Trophoblast cell (in vitro differentiated cells and primary cell): Measurements from ENCODE around the gene CD44.

Source experiments
- DNase-seq, 2 donors: peaks; one replicate each; pipeline ENCODE4 v3.0.0-alpha.2; 2016
- H2AFZ ChIP-seq: 2 replicates; pipeline ENCODE4 v1.6.1; 2013; ENCODE audit warnings: low read length, moderate library complexity, mild to moderate bottlenecking; ENCODE audit not compliant: insufficient read depth, poor library complexity
- H2AK5ac ChIP-seq: 2 replicates; pipeline ENCODE4 v1.6.1; 2013; ENCODE audit warnings: mild to moderate bottlenecking, low read length
- H2BK120ac ChIP-seq: 2 replicates; pipeline ENCODE4 v1.6.1; 2013; ENCODE audit warnings: low read length, mild to moderate bottlenecking, moderate library complexity; ENCODE audit not compliant: insufficient read depth, poor library complexity
- H2BK12ac ChIP-seq: 2 replicates; pipeline ENCODE4 v1.6.1; 2013; ENCODE audit warnings: mild to moderate bottlenecking, low read length, moderate library complexity
- H2BK5ac ChIP-seq: 2 replicates; pipeline ENCODE4 v1.6.1; 2013; ENCODE audit warnings: low read length, low read depth, moderate library complexity, mild to moderate bottlenecking; ENCODE audit not compliant: poor library complexity
- H3K14ac ChIP-seq: 2 replicates; pipeline ENCODE4 v1.6.1; 2013; ENCODE audit warnings: mild to moderate bottlenecking, low read length
- H3K18ac ChIP-seq: 2 replicates; pipeline ENCODE4 v1.6.1; 2013; ENCODE audit warnings: mild to moderate bottlenecking, low read length
- H3K23ac ChIP-seq: 2 replicates; pipeline ENCODE4 v1.6.1; 2013; ENCODE audit warnings: low read length
- H3K27ac ChIP-seq: 2 replicates; pipeline ENCODE4 v1.5.1; 2013; ENCODE audit warnings: low read depth, mild to moderate bottlenecking, inconsistent platforms, low read length, moderate library complexity
- H3K27me3 ChIP-seq: 2 replicates; pipeline ENCODE4 v1.6.1; 2013; ENCODE audit warnings: inconsistent platforms, mild to moderate bottlenecking, low read length, moderate library complexity; ENCODE audit not compliant: insufficient read depth
- H3K36me3 ChIP-seq, 2 experiments: 1 replicate in 1 of 2; 2 replicates in 1 of 2; pipeline ENCODE4 v1.6.1; 2013; ENCODE audit warnings: low read length in 2 of 2, mild to moderate bottlenecking in 2 of 2, moderate library complexity in 1 of 2; ENCODE audit not compliant: insufficient read depth in 2 of 2, control insufficient read depth in 1 of 2
- H3K4ac ChIP-seq: 2 replicates; pipeline ENCODE4 v1.6.1; 2013; ENCODE audit warnings: low read depth, mild to moderate bottlenecking, low read length, moderate library complexity
- H3K4me1 ChIP-seq, 2 experiments: 1 replicate in 1 of 2; 2 replicates in 1 of 2; pipeline ENCODE4 v1.6.1; 2013; ENCODE audit warnings: low read length in 2 of 2, mild to moderate bottlenecking in 2 of 2, moderate library complexity in 1 of 2; ENCODE audit not compliant: insufficient read depth in 2 of 2, control insufficient read depth in 1 of 2
- H3K4me2 ChIP-seq: 2 replicates; pipeline ENCODE4 v1.6.1; 2013; ENCODE audit warnings: inconsistent platforms, mild to moderate bottlenecking, low read length, moderate library complexity
- H3K4me3 ChIP-seq: 2 replicates; pipeline ENCODE4 v1.5.1; 2013; ENCODE audit warnings: mild to moderate bottlenecking, low read depth, low read length, inconsistent platforms
- H3K79me1 ChIP-seq: one replicate; pipeline ENCODE4 v1.6.1; 2013; ENCODE audit warnings: low read length
- H3K79me2 ChIP-seq: 2 replicates; pipeline ENCODE4 v1.6.1; 2013; ENCODE audit warnings: low read length, mild to moderate bottlenecking; ENCODE audit not compliant: control insufficient read depth, insufficient read depth, poor library complexity
- H3K9ac ChIP-seq: 2 replicates; pipeline ENCODE4 v1.6.1; 2013; ENCODE audit warnings: mild to moderate bottlenecking, low read length
- H3K9me3 ChIP-seq: 2 replicates; pipeline ENCODE4 v1.6.1; 2013; ENCODE audit warnings: low read depth, mild to moderate bottlenecking, control low read depth, inconsistent platforms, low read length; ENCODE audit not compliant: insufficient read depth
- H4K12ac ChIP-seq: 2 replicates; pipeline ENCODE4 v1.6.1; 2013; ENCODE audit warnings: low read depth, mild to moderate bottlenecking, low read length, moderate library complexity
- H4K8ac ChIP-seq: 2 replicates; pipeline ENCODE4 v1.6.1; 2013; ENCODE audit warnings: low read depth, mild to moderate bottlenecking, low read length, moderate library complexity
- H4K91ac ChIP-seq: one replicate; pipeline ENCODE4 v1.6.1; 2013; ENCODE audit warnings: low read depth, mild to moderate bottlenecking, low read length, moderate library complexity
- WGBS: extraction: QIAGEN DNeasy Blood & Tissue Kit; methylation state at CpG from one replicate; pipeline ENCODE4 v1.1.7; 2013; ENCODE audit warnings: missing lambda C conversion rate; ENCODE audit not compliant: insufficient read length, insufficient coverage; ENCODE audit errors: extremely low coverage; 5-methylcytosine and 5-hydroxymethylcytosine counted together

Gene CD44

DNA sequence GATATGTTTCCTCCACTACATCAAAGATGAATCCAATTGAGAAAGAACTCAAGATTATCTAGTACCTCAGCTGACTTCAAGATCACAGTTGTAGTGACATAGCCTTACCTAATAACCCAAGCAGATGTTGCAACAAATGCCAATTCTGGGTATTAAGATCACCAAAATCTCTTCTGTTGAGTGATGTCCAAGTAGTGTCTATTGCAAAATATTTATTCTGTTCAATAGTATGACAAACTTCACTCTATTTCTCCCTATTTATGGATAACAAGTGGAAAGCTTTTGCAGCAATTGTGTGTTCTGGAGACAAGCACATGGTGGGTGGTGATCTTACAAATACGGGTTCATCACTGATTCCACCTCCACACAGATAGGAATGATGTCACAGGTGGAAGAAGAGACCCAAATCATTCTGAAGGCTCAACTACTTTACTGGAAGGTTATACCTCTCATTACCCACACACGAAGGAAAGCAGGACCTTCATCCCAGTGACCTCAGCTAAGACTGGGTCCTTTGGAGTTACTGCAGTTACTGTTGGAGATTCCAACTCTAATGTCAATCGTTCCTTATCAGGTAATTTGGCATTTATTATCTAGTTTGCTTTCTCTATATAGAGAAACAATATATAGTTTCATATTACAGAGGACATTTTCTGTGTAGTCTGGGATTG is 72.0 kb downstream of the CD44 start:
- no peaks in the 10 kb centered on the region for H3K27me3 ChIP-seq
- H4K91ac ChIP-seq, result no peak overlapping the region
- no peak overlapping the region for H3K4ac ChIP-seq
- H2AK5ac ChIP-seq, result no peak overlapping the region
- H2BK12ac ChIP-seq, result no peak overlapping the region
- H3K79me1 ChIP-seq, result no peaks in the 10 kb centered on the region
- H3K79me2 ChIP-seq, result no peaks in the 10 kb centered on the region
- no peak overlapping the region for H4K8ac ChIP-seq
- no peak overlapping the region for H3K4me3 ChIP-seq
- no peak overlapping the region for H2BK5ac ChIP-seq
- no peak overlapping the region for H4K12ac ChIP-seq
- H3K9me3 ChIP-seq, result no peaks in the 10 kb centered on the region
- H2BK120ac ChIP-seq, result no peak overlapping the region
- no peaks in the 10 kb centered on the region for H3K4me1 ChIP-seq
- WGBS, result no CpG with 5 or more reads among the region's 3 CpGs
- no peak overlapping the region for H3K23ac ChIP-seq
- no peak for DNase-seq
- H3K9ac ChIP-seq, result no peak overlapping the region
- no peak overlapping the region for H3K14ac ChIP-seq
- H3K4me2 ChIP-seq, result no peak overlapping the region
- no peak overlapping the region for H3K27ac ChIP-seq
- H3K18ac ChIP-seq, result no peak overlapping the region
- H2AFZ ChIP-seq, result no peak overlapping the region
- no peaks in the 10 kb centered on the region for H3K36me3 ChIP-seq

DNA sequence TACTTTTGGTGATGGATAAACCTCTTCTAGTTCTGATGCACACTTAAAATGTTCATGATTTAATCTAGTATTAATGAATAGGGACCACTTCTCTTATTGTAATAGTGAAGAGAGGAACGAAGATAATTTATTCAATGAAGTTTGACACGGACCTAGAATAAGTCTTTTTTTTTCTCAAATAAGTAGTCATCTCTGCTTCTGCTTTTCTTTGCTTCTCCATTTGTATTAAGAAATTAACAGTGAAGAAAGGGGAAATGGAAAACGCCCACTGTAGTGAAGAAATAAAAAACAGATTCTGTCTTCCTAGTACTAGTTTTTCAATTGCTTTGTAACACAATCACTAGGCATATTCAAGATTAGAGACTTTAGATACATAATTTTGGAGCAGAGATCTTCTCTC is 73.0 kb downstream of the CD44 start:
- Histone ChIP-seq H3K23ac (no peak overlapping the region), H3K9ac (no peak overlapping the region), H2BK12ac (no peak overlapping the region), H3K4ac (no peak overlapping the region), H3K79me1 (no peaks in the 10 kb centered on the region), H3K4me1 (no peaks in the 10 kb centered on the region), H3K79me2 (no peaks in the 10 kb centered on the region), H3K27me3 (no peaks in the 10 kb centered on the region), H3K27ac (no peak overlapping the region), H2BK120ac (no peak overlapping the region), H3K9me3 (no peaks in the 10 kb centered on the region), H3K36me3 (no peaks in the 10 kb centered on the region), H4K8ac (no peak overlapping the region), H4K12ac (no peak overlapping the region), H3K4me2 (no peak overlapping the region), H2AFZ (no peak overlapping the region), H2BK5ac (no peak overlapping the region), H3K4me3 (no peak overlapping the region), H2AK5ac (no peak overlapping the region), H3K18ac (no peak overlapping the region), H4K91ac (no peak overlapping the region), H3K14ac (no peak overlapping the region)
- WGBS, result no CpG with 5 or more reads among the region's 3 CpGs
- DNase-seq, result peak in 1 of 2 donors; percentile 14

DNA sequence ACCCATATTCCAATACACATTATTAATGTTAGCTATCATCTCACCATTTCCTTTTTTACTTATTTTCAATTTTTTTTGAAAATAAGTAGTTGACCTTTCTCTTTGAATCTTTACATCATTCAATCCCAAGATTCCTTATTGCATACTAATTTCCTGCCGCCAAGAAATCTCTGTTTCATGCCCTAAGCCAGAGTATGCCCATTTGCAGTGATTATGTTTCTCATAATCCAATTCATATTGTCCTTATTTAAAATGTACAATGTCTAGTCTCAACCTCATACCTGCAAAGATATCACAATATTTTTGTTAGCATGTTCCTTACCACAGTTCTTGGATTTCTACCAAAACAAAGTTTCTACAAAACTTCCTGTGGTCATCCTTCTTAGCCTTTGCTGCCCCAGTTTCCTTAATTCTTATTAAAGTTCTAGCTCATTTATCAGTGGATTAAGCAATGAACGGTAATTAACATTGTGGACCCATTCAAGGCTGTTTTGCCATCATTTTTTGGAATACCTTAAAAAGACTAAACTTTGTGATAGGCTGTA is 75.3 kb downstream of the CD44 start:
- Histone ChIP-seq H3K27ac (no peak overlapping the region), H3K79me1 (no peaks in the 10 kb centered on the region), H3K79me2 (no peaks in the 10 kb centered on the region), H3K9me3 (no peaks in the 10 kb centered on the region), H3K4ac (no peak overlapping the region), H4K12ac (no peak overlapping the region), H3K36me3 (no peaks in the 10 kb centered on the region), H3K27me3 (no peaks in the 10 kb centered on the region), H2BK12ac (no peak overlapping the region), H2BK5ac (no peak overlapping the region), H3K18ac (no peak overlapping the region), H4K8ac (no peak overlapping the region), H3K4me3 (no peak overlapping the region), H2BK120ac (no peak overlapping the region), H2AK5ac (no peak overlapping the region), H3K9ac (no peak overlapping the region), H3K4me1 (no peaks in the 10 kb centered on the region), H2AFZ (no peak overlapping the region), H3K14ac (no peak overlapping the region), H3K23ac (no peak overlapping the region), H3K4me2 (no peak overlapping the region), H4K91ac (no peak overlapping the region)
- WGBS, result no CpG with 5 or more reads among the region's 2 CpGs
- no peak for DNase-seq

DNA sequence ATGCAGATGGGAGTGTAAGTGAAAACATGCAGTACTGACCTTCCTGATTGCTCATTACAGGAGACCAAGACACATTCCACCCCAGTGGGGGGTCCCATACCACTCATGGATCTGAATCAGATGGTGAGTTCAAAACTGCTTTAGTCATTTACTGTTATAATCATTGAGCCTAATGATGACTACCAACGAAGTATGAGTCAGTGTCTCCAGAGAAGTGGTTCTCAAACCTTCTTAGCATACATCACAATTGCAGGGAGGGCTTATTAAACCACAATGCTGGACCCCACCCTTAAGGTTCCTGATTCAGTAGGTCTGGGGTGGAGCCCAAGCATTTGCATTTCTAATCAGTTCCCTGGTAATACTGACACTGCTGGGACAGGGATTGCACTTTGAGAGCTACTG is 75.8 kb downstream of the CD44 start:
- H3K4me1 ChIP-seq, result no peaks in the 10 kb centered on the region
- no peak overlapping the region for H3K4me3 ChIP-seq
- no peaks in the 10 kb centered on the region for H3K79me2 ChIP-seq
- H2BK120ac ChIP-seq, result no peak overlapping the region
- H3K18ac ChIP-seq, result no peak overlapping the region
- H3K27me3 ChIP-seq, result no peaks in the 10 kb centered on the region
- no peak overlapping the region for H2BK5ac ChIP-seq
- no peak overlapping the region for H2AFZ ChIP-seq
- no peaks in the 10 kb centered on the region for H3K79me1 ChIP-seq
- DNase-seq, result peak in 1 of 2 donors; percentile 15
- H3K4me2 ChIP-seq, result no peak overlapping the region
- no CpG with 5 or more reads among the region's 1 CpG for WGBS
- H3K14ac ChIP-seq, result no peak overlapping the region
- no peak overlapping the region for H3K23ac ChIP-seq
- H3K36me3 ChIP-seq, result no peaks in the 10 kb centered on the region
- H2AK5ac ChIP-seq, result no peak overlapping the region
- no peak overlapping the region for H4K91ac ChIP-seq
- H3K9me3 ChIP-seq, result no peaks in the 10 kb centered on the region
- H4K12ac ChIP-seq, result no peak overlapping the region
- H4K8ac ChIP-seq, result no peak overlapping the region
- H3K9ac ChIP-seq, result no peak overlapping the region
- H2BK12ac ChIP-seq, result no peak overlapping the region
- H3K27ac ChIP-seq, result no peak overlapping the region
- H3K4ac ChIP-seq, result no peak overlapping the region
